Upper lobe of left lung (tissue), 6 donors: ENCODE data around the gene CEP192. TPM values are rescaled to one million over a fixed set of nuclear protein-coding genes. Genes with fewer than 3 reads are reported as not detected.

ENCODE experiments used
- ATAC-seq, 2 donors: fragments of 200-7000 bp; cut with Tn5 transposase; one replicate each; pipeline ENCODE4 v1.9.1; 2022; ENCODE audit warnings: mild to moderate bottlenecking in 2 of 2, moderate library complexity in 2 of 2; ENCODE audit not compliant: low FRiP score in 2 of 2
- DNase-seq, 2 donors: peaks; one replicate each; pipeline ENCODE4 v3.0.0-alpha.2; 2019 to 2020
- H3K27ac ChIP-seq, 4 donors: fragments of 200-600 bp; sonication (generic); one replicate each; pipeline ENCODE4 v1.5.1; 2016 to 2019
- H3K27me3 ChIP-seq, 4 donors: fragments of 200-600 bp; sonication (generic); one replicate each; pipeline ENCODE4 v1.5.1; 2017 to 2019
- H3K36me3 ChIP-seq, 4 donors: fragments of 200-600 bp; sonication (generic); one replicate each; pipeline ENCODE4 v1.5.1; 2016 to 2019
- H3K4me1 ChIP-seq, 4 donors: fragments of 200-600 bp; sonication (generic); one replicate each; pipeline ENCODE4 v1.5.1; 2018 to 2019
- H3K4me3 ChIP-seq, 4 donors: fragments of 200-600 bp; sonication (generic); one replicate each; pipeline ENCODE4 v1.5.1; 2017 to 2019; ENCODE audit warnings: mild to moderate bottlenecking in 2 of 4, moderate library complexity in 1 of 4
- H3K9me3 ChIP-seq, 4 donors: fragments of 200-600 bp; sonication (generic); one replicate each; pipeline ENCODE4 v1.5.1; 2018 to 2019
- EP300 ChIP-seq, 4 donors: sonication (generic); formaldehyde crosslinking; IDR thresholded peaks; one replicate each; pipeline ENCODE4 v1.5.1; 2017; ENCODE audit warnings: antibody characterized with exemption in 4 of 4, control low read depth in 2 of 4
- POLR2A ChIP-seq, 4 donors: fragments of 450-650 bp; IDR thresholded peaks; one replicate each; pipeline ENCODE4 v1.5.1; 2016 to 2017; ENCODE audit warnings: antibody characterized with exemption in 4 of 4, mild to moderate bottlenecking in 2 of 4
- POLR2AphosphoS5 ChIP-seq, 2 donors: sonication (generic); formaldehyde crosslinking; IDR thresholded peaks; one replicate each; pipeline ENCODE4 v1.5.1; 2017; ENCODE audit warnings: antibody characterized with exemption in 2 of 2
- WGBS, 2 donors: methylation state at CpG; one replicate each; pipeline ENCODE4 v1.1.5; 2017 to 2018; 5-methylcytosine and 5-hydroxymethylcytosine counted together
- total RNA-seq, 6 donors: library from RNA; depleted of rRNA in 4 of 6; stranded (reverse); fragments of >200 nt in 4 of 6; gene quantifications; one replicate each; pipeline versions ENCODE4 v1.1.0 to v1.2.1, GENCODE V29; 2016 to 2021
- TF ChIP-seq, protein P1 (sequence below), 6 experiments: fragments of 450-650 bp in 4 of 6; fragments of 200-600 bp in 2 of 6; sonication (generic) in 2 of 6; IDR thresholded peaks; one replicate each; pipeline ENCODE4 v1.5.1; 2016 to 2019; ENCODE audit warnings: antibody characterized with exemption in 6 of 6
- donor health status: DM: no; HTN: no; CAD: no; lungs with moderate emphysema.
- donor health status: DM: no; HTN: yes; CAD: no; lungs with severe emphysema.

The CEP192 gene
- total RNA-seq, 6 donors from 2014 or later: 14.3 to 41.3 (median 22.5) TPM

DNA sequence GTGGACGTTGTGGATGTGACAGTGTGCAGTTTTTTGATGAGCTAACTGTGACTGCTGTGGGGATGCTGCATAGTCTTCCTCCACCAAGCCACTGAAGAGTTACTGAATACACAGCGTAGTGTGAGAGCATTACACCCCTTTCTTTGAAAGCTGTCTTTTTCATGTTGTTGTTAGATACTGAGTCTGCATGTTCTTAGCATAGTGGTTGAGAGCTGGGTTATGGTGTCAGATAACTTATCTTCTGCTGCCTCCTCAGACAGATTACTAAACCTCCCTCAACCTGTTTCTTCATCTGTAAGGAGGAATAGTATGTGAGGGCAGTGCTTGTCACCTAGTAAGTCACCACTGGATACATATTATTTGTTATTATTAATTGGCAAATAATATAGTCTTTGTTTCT is 63.2 kb downstream of the CEP192 start:
- no peak overlapping the region for H3K27ac ChIP-seq
- TF ChIP-seq POLR2AphosphoS5 (IDR thresholded peaks at IDR 0.05): no peak
- TF ChIP-seq, protein P1, sequence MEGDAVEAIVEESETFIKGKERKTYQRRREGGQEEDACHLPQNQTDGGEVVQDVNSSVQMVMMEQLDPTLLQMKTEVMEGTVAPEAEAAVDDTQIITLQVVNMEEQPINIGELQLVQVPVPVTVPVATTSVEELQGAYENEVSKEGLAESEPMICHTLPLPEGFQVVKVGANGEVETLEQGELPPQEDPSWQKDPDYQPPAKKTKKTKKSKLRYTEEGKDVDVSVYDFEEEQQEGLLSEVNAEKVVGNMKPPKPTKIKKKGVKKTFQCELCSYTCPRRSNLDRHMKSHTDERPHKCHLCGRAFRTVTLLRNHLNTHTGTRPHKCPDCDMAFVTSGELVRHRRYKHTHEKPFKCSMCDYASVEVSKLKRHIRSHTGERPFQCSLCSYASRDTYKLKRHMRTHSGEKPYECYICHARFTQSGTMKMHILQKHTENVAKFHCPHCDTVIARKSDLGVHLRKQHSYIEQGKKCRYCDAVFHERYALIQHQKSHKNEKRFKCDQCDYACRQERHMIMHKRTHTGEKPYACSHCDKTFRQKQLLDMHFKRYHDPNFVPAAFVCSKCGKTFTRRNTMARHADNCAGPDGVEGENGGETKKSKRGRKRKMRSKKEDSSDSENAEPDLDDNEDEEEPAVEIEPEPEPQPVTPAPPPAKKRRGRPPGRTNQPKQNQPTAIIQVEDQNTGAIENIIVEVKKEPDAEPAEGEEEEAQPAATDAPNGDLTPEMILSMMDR (IDR thresholded peaks at IDR 0.05): no peak
- TF ChIP-seq POLR2A (IDR thresholded peaks at IDR 0.05): no peak
- no peak for TF ChIP-seq EP300 (IDR thresholded peaks at IDR 0.05)
- ATAC-seq (no peak), DNase-seq (no peak)
- no peaks in the 10 kb centered on the region for H3K9me3 ChIP-seq
- 89 to 97% methylated on average over 2 of the region's 2 CpGs for WGBS, 2 donors
- no peaks in the 10 kb centered on the region for H3K4me1 ChIP-seq
- H3K27me3 ChIP-seq: no peaks in the 10 kb centered on the region
- peaks cover 22 to 77% (median 58%) of the 10 kb centered on the region in 4 donors for H3K36me3 ChIP-seq
- no peak overlapping the region for H3K4me3 ChIP-seq

DNA sequence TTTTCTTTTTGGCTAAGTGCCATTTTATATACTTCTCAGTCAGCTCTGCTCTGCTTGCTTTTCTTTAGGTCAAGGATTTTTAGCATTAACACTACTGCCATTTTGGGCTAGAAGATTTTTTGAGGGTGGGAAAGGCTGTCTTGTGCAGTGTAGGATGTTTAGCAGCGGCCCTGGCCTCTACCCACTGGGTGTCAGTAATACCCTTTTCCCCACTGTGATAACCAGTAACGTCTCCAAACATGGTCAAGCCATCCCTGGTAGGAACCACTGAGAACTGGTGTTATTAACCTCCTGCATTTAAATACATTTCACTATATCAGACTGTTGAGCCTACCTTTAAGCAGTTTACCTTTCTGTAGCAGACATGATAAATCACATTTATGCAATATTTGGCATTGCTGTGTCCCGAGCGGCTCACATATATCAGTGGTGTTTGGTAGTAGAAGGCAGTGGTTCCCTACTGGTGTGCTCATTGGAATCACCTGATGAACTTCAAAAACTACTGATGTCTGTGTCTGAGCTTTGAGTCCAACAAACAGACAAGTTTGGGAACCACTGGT is 70.5 kb downstream of the CEP192 start:
- no peak for DNase-seq
- no peak for TF ChIP-seq POLR2A (IDR thresholded peaks at IDR 0.05)
- TF ChIP-seq, protein P1 (IDR thresholded peaks at IDR 0.05): no peak
- H3K9me3 ChIP-seq: no peaks in the 10 kb centered on the region

DNA sequence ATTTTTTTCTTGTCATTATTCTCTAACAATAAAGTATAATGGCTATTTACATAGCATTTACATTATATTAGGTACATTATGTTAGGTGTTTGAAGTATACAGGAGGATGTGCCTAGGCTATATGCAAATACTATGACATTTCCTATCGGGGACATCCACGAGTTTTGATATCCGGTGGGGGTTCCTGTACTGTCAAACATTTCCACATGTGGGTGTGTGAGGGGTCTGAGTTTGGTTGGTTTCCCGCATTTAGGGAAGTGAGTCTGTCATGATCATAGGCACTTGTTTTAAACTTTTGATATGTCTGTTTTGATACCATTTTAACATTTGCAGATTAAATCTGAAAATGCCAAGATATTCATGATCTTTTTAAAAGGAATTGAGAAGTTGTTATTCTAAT is 76.0 kb downstream of the CEP192 start:
- H3K27ac ChIP-seq: no peak overlapping the region
- H3K27me3 ChIP-seq: no peaks in the 10 kb centered on the region
- peaks cover 24 to 59% (median 42%) of the 10 kb centered on the region in 4 donors for H3K36me3 ChIP-seq
- DNase-seq (no peak), ATAC-seq (no peak)
- no peaks in the 10 kb centered on the region for H3K9me3 ChIP-seq
- 50 to 65% methylated on average over 4 of the region's 4 CpGs for WGBS, 2 donors
- TF ChIP-seq, protein P1 (IDR thresholded peaks at IDR 0.05): no peak
- TF ChIP-seq POLR2A (IDR thresholded peaks at IDR 0.05): no peak
- TF ChIP-seq POLR2AphosphoS5 (IDR thresholded peaks at IDR 0.05): no peak
- no peak for TF ChIP-seq EP300 (IDR thresholded peaks at IDR 0.05)
- H3K4me3 ChIP-seq: no peak overlapping the region
- no peaks in the 10 kb centered on the region for H3K4me1 ChIP-seq

More for the DNA sequence above, 70.5 kb downstream of the CEP192 start:
- no peaks in the 10 kb centered on the region for H3K27me3 ChIP-seq
- WGBS, 2 donors: 96 to 100% methylated on average over 4 of the region's 4 CpGs
- no peak overlapping the region for H3K4me3 ChIP-seq
- H3K27ac ChIP-seq: no peak overlapping the region
- ATAC-seq: no peak
- peaks cover 2 to 59% (median 30%) of the 10 kb centered on the region in 4 donors for H3K36me3 ChIP-seq
- no peaks in the 10 kb centered on the region for H3K4me1 ChIP-seq

DNA sequence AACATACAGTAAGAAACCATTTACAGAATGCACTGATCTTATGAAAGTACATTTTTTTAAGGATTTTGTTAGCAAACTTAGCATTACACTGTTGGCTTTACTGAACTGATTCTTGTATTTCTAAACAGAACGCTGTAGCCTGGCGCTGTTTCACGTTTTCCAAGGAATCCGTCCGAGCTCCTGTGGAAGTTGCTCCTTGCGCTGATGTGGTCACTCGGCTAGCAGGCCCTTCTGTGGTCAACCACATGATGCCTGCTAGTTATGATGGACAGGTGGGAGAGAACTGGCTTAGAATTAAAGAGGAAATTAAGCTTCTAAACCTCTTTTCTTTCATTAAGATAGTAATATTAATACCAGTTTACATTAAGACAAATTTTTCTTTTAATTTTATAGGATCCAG is 76.8 kb downstream of the CEP192 start:
- 72 to 95% methylated on average over 7 of the region's 7 CpGs for WGBS, 2 donors
- H3K27me3 ChIP-seq: no peaks in the 10 kb centered on the region
- no peak overlapping the region for H3K27ac ChIP-seq
- DNase-seq (no peak), ATAC-seq (no peak)
- no peak overlapping the region for H3K4me3 ChIP-seq
- H3K9me3 ChIP-seq: no peaks in the 10 kb centered on the region
- peaks cover 25 to 62% (median 48%) of the 10 kb centered on the region in 4 donors for H3K36me3 ChIP-seq
- H3K4me1 ChIP-seq: no peaks in the 10 kb centered on the region
- no peak for TF ChIP-seq POLR2A (IDR thresholded peaks at IDR 0.05)
- no peak for TF ChIP-seq EP300 (IDR thresholded peaks at IDR 0.05)
- TF ChIP-seq, protein P1 (IDR thresholded peaks at IDR 0.05): no peak
- TF ChIP-seq POLR2AphosphoS5 (IDR thresholded peaks at IDR 0.05): no peak

DNA sequence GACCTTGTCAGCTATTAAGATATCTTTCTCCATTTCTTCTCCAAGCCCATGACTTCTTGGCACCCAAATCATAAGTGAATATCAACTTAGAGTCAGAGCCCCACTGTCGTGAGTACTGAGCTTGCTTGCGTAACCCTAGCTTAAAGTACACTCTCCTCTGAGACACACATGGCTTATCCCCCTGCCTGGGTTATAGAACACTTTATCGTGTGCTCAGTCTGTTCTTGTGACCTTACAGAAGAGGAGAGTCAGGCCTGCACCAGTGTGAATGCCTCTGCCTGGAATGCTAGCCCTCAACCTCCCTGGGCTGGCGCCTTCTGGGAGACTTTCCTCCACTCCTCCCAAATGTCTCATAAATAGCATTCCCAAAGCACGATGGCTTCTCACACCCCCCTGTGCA is 79.3 kb downstream of the CEP192 start:
- ATAC-seq: no peak
- Histone ChIP-seq H3K36me3 (peaks cover 31 to 87% (median 68%) of the 10 kb centered on the region in 4 donors), H3K27me3 (no peaks in the 10 kb centered on the region), H3K4me3 (no peak overlapping the region), H3K9me3 (no peaks in the 10 kb centered on the region), H3K27ac (no peak overlapping the region), H3K4me1 (no peaks in the 10 kb centered on the region)
- TF ChIP-seq, protein P1 (IDR thresholded peaks at IDR 0.05): no peak
- no peak for TF ChIP-seq POLR2A (IDR thresholded peaks at IDR 0.05)
- TF ChIP-seq POLR2AphosphoS5 (IDR thresholded peaks at IDR 0.05): no peak
- TF ChIP-seq EP300 (IDR thresholded peaks at IDR 0.05): no peak
- WGBS, 2 donors: 80 to 90% methylated on average over 5 of the region's 5 CpGs
- no peak for DNase-seq
